Keratinocyte (primary cell): ENCODE measurements around the gene GPRC5A. TPM values are rescaled to one million over a fixed set of nuclear protein-coding genes. Genes with fewer than 3 reads are reported as not detected.
A peak's percentile ranks its signal among the peaks of the same experiment; 100 is the strongest.

Experiments used
- DNase-seq: peaks from one replicate; pipeline ENCODE4 v3.0.0-alpha.2; 2011; ENCODE audit warnings: low read depth, missing footprints, low spot score
- FAIRE-seq: peaks from 2 replicates; lab custom pipeline; 2011; peaks lifted over from hg19 to GRCh38; lab: Jason Lieb, UNC
- H2AFZ ChIP-seq: 2 replicates; pipeline ENCODE4 v1.6.0; 2012; ENCODE audit warnings: low read length, control low read depth, inconsistent platforms; ENCODE audit not compliant: control insufficient read depth
- H3K27ac ChIP-seq: 2 replicates; pipeline ENCODE4 v1.5.1; 2011; ENCODE audit warnings: low read length; ENCODE audit not compliant: control insufficient read depth, insufficient read depth
- H3K27me3 ChIP-seq: 3 replicates; pipeline ENCODE4 v1.6.0; 2011; ENCODE audit warnings: low read length; ENCODE audit not compliant: control insufficient read depth, insufficient read depth; ENCODE audit errors: extremely low read depth
- H3K36me3 ChIP-seq, 2 experiments: 2 replicates in 1 of 2; 3 replicates in 1 of 2; pipeline ENCODE4 v1.5.1; 2011; ENCODE audit warnings: low read length in 2 of 2, mild to moderate bottlenecking in 1 of 2; ENCODE audit not compliant: control insufficient read depth in 2 of 2, insufficient read depth in 2 of 2; ENCODE audit errors: extremely low read depth in 1 of 2
- H3K4me1 ChIP-seq: 3 replicates; pipeline ENCODE4 v1.5.1; 2011; ENCODE audit warnings: low read length; ENCODE audit not compliant: control insufficient read depth, insufficient read depth; ENCODE audit errors: extremely low read depth
- H3K4me2 ChIP-seq: 3 replicates; pipeline ENCODE4 v1.6.0; 2011; ENCODE audit warnings: low read depth, low read length; ENCODE audit not compliant: control insufficient read depth, insufficient read depth; ENCODE audit errors: extremely low read depth
- H3K4me3 ChIP-seq, 3 experiments: fragments of 200-600 bp in 1 of 3; sonication (generic) in 1 of 3; 2 replicates in 2 of 3; 3 replicates in 1 of 3; pipeline ENCODE4 v1.5.1; 2011 to 2016; ENCODE audit warnings: low read length in 3 of 3, mild to moderate bottlenecking in 3 of 3, control low read depth in 2 of 3, inconsistent platforms in 1 of 3, low read depth in 1 of 3, mixed read lengths in 1 of 3, mixed run types in 1 of 3, moderate library complexity in 1 of 3; ENCODE audit not compliant: control insufficient read depth in 2 of 3, insufficient read depth in 2 of 3; ENCODE audit errors: extremely low read depth in 1 of 3
- H3K79me2 ChIP-seq: 2 replicates; pipeline ENCODE4 v1.6.0; 2012; ENCODE audit warnings: low read length; ENCODE audit not compliant: control insufficient read depth, insufficient read depth
- H3K9ac ChIP-seq: 3 replicates; pipeline ENCODE4 v1.6.0; 2011; ENCODE audit warnings: low read length; ENCODE audit not compliant: control insufficient read depth, insufficient read depth; ENCODE audit errors: extremely low read depth
- H3K9me1 ChIP-seq: 3 replicates; pipeline ENCODE4 v1.6.0; 2011; ENCODE audit warnings: low read length; ENCODE audit not compliant: control insufficient read depth, insufficient read depth; ENCODE audit errors: extremely low read depth
- H3K9me3 ChIP-seq: 2 replicates; pipeline ENCODE4 v1.5.1; 2012; ENCODE audit warnings: low read depth, low read length; ENCODE audit not compliant: control insufficient read depth
- H4K20me1 ChIP-seq: 3 replicates; pipeline ENCODE4 v1.6.0; 2011; ENCODE audit warnings: low read length; ENCODE audit not compliant: control insufficient read depth, insufficient read depth; ENCODE audit errors: extremely low read depth
- EZH2 ChIP-seq: IDR thresholded peaks from one replicate; pipeline ENCODE4 v1.6.1; 2012; ENCODE audit warnings: inconsistent platforms, mild to moderate bottlenecking, low read length, moderate library complexity
- dilution Hi-C: fragments of 300-500 bp; cut with MboI; formaldehyde crosslinking; loops from one replicate; pipeline ENCODE4 v1.7.0; 2020; ENCODE audit warnings: low sequenced_read_pairs; ENCODE audit not compliant: extremely low pct_ligation_motif_present
- polyA plus RNA-seq, 5 experiments: library from polyadenylated mRNA; depleted of rRNA in 3 of 5; stranded (reverse) in 3 of 5; stranded (forward) in 1 of 5; unstranded in 1 of 5; fragments of >200 nt; gene quantifications; 1 replicate in 1 of 5; 2 replicates in 3 of 5; 3 replicates in 1 of 5; pipeline versions ENCODE4 v1.2.1 to v1.2.3, GENCODE V29; 2011 to 2012; ENCODE audit warnings: missing spikeins in 2 of 5, low read depth in 1 of 5, low replicate concordance in 1 of 5
- TF ChIP-seq, protein P1 (sequence below), 3 experiments: IDR thresholded peaks in 1 of 3; conservative IDR thresholded peaks in 1 of 3; optimal IDR thresholded peaks in 1 of 3; 2 replicates in 2 of 3; 3 replicates in 1 of 3; pipeline versions ENCODE3 to v1.5.1; 2011; ENCODE audit warnings: low read length in 3 of 3, mild to moderate bottlenecking in 3 of 3, moderate library complexity in 2 of 3, control low read depth in 1 of 3, inconsistent platforms in 1 of 3; ENCODE audit not compliant: insufficient read depth in 2 of 3; ENCODE audit errors: extremely low read depth in 1 of 3

GPRC5A gene
- polyA plus RNA-seq, 1 donor (not counting 4 experiments of a cell fraction or from before 2014, with no cell fraction given): 25.5 TPM

DNA sequence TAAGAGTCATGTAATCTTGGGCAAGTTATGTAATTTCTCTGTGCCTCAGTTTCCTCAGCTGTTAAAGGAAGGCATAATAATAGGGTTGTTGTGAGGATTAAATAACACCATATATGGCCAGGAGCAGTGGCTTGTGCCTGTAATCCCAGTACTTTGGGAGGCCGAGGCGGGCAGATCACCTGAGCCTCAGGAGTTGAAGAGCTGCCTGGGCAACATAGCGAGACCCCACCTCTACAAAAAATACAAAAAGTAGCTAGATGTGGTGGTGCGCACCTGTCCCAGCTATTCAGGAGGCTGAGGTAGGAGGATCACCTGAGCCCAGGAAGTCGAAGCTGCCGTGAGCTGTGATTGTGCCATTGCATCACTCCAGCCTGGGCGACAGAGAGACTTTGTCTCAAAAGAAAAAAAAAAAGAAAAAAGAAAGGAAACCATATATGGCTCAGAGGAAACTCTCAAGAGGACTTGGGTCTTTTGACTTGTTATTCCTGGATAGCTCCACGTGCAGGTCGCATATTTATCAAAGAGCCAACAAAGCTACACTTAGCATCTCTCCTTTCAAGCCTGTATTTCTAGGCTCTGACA, 6.9 kb downstream of the GPRC5A start:
- H3K79me2 ChIP-seq: peaks cover 34% of the 10 kb centered on the region
- TF ChIP-seq, protein P1, sequence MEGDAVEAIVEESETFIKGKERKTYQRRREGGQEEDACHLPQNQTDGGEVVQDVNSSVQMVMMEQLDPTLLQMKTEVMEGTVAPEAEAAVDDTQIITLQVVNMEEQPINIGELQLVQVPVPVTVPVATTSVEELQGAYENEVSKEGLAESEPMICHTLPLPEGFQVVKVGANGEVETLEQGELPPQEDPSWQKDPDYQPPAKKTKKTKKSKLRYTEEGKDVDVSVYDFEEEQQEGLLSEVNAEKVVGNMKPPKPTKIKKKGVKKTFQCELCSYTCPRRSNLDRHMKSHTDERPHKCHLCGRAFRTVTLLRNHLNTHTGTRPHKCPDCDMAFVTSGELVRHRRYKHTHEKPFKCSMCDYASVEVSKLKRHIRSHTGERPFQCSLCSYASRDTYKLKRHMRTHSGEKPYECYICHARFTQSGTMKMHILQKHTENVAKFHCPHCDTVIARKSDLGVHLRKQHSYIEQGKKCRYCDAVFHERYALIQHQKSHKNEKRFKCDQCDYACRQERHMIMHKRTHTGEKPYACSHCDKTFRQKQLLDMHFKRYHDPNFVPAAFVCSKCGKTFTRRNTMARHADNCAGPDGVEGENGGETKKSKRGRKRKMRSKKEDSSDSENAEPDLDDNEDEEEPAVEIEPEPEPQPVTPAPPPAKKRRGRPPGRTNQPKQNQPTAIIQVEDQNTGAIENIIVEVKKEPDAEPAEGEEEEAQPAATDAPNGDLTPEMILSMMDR (optimal IDR thresholded peaks at IDR 0.05 in 1 of 3, IDR thresholded peaks at IDR 0.05 in 1 of 3, conservative IDR thresholded peaks at IDR 0.05 in 1 of 3; ENCODE audit: extremely low read depth in 1 of 3, insufficient read depth in 2 of 3, low read length in 3 of 3): no peak
- no peak for TF ChIP-seq EZH2
- H3K9ac ChIP-seq: no peak overlapping the region
- no peaks in the 10 kb centered on the region for H3K9me3 ChIP-seq
- no peaks in the 10 kb centered on the region for H3K27me3 ChIP-seq
- peaks cover 0 to 3% of the 10 kb centered on the region in 2 experiments for H3K36me3 ChIP-seq
- no peak overlapping the region for H3K4me3 ChIP-seq
- DNase-seq (no peak), FAIRE-seq (peak; percentile 49)
- peak overlapping the region; percentile 99 for H3K27ac ChIP-seq
- peaks cover 2% of the 10 kb centered on the region for H3K9me1 ChIP-seq
- H4K20me1 ChIP-seq: no peaks in the 10 kb centered on the region
- H2AFZ ChIP-seq: no peak overlapping the region
- H3K4me2 ChIP-seq: no peak overlapping the region
- peaks cover 69% of the 10 kb centered on the region for H3K4me1 ChIP-seq
- dilution Hi-C loops: no loop called here

DNA sequence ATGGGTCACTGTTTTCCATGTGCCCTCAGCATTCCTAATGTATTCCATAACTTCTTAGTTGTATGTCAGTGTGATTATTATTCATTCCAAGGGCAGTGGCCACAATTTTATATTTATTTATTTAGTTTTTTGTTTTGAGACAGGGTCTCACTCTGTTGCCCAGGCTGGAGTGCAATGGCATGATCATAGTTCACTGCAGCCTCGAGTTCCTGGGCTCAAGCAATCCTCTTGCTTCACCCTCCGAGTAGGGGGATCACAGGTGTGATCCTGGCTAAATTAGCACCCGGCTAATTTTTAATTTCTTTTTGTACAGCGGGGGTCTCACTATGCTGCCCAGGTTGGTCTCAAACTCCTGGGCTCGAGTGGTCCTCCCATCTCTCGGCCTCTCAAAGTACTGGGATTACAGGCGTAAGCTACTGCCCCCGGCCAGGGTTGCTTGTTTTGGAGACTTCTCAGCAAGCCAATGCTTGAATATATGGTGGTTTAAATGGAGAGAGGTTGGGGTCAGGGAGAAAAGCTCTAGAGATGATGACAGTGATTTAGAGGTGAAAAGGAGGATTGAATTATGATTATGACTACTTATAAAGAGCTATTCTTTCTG, 7.6 kb downstream of the GPRC5A start:
- FAIRE-seq: no peak
- peak overlapping the region; percentile 62 for H3K9ac ChIP-seq
- no peaks in the 10 kb centered on the region for H4K20me1 ChIP-seq
- H3K4me2 ChIP-seq: peak overlapping the region; percentile 57
- H3K9me1 ChIP-seq: peaks cover 5% of the 10 kb centered on the region
- peaks cover 71% of the 10 kb centered on the region for H3K4me1 ChIP-seq
- no peak for DNase-seq
- H3K27ac ChIP-seq: peak overlapping the region; percentile 99
- no peak overlapping the region for H3K4me3 ChIP-seq
- peaks cover 0 to 3% of the 10 kb centered on the region in 2 experiments for H3K36me3 ChIP-seq
- no peaks in the 10 kb centered on the region for H3K27me3 ChIP-seq
- H3K9me3 ChIP-seq: no peaks in the 10 kb centered on the region
- no peak overlapping the region for H2AFZ ChIP-seq
- TF ChIP-seq EZH2: no peak
- TF ChIP-seq, protein P1 (optimal IDR thresholded peaks at IDR 0.05 in 1 of 3, IDR thresholded peaks at IDR 0.05 in 1 of 3, conservative IDR thresholded peaks at IDR 0.05 in 1 of 3; ENCODE audit: extremely low read depth in 1 of 3, insufficient read depth in 2 of 3, low read length in 3 of 3): no peak
- dilution Hi-C loops: no loop called here
- peaks cover 33% of the 10 kb centered on the region for H3K79me2 ChIP-seq
